Stromal cell of bone marrow (primary cell): ENCODE results near the gene MBP.

Experiments
- DNase-seq: peaks from one replicate; pipeline ENCODE4 v3.0.0-alpha.2; 2012; ENCODE audit warnings: low read depth

Gene MBP

GRCh38 chr18:77114415-77115191 lies 18.0 kb downstream of the MBP start:
- DNase-seq = peak; percentile 83

- DNase-seq = no peak
Observed at GRCh38 chr18:77114152-77114414, 18.5 kb downstream of the MBP start.

GRCh38 chr18:77113361-77114151 lies 19.0 kb downstream of the MBP start:
- no peak for DNase-seq

GRCh38 chr18:77112747-77113092 lies 19.9 kb downstream of the MBP start:
- DNase-seq = no peak

GRCh38 chr18:77111951-77112746 lies 20.4 kb downstream of the MBP start:
- DNase-seq = no peak

GRCh38 chr18:77111449-77111848 lies 21.1 kb downstream of the MBP start:
- no peak for DNase-seq

GRCh38 chr18:77110936-77111335 lies 21.6 kb downstream of the MBP start:
- no peak for DNase-seq

- DNase-seq = no peak
Observed at GRCh38 chr18:77110400-77110799, 22.2 kb downstream of the MBP start.

GRCh38 chr18:77109648-77110019 lies 22.9 kb downstream of the MBP start:
- DNase-seq = no peak

GRCh38 chr18:77108821-77109647 lies 23.5 kb downstream of the MBP start:
- DNase-seq = no peak

GRCh38 chr18:77108001-77108692 lies 24.4 kb downstream of the MBP start:
- DNase-seq = peak; percentile 85

GRCh38 chr18:77107292-77107691 lies 25.3 kb downstream of the MBP start:
- DNase-seq = no peak

- no peak for DNase-seq
Observed at GRCh38 chr18:77106331-77106730, 26.3 kb downstream of the MBP start.

- DNase-seq = no peak
Observed at GRCh38 chr18:77105680-77106079, 26.9 kb downstream of the MBP start.

- DNase-seq = no peak
Observed at GRCh38 chr18:77105028-77105427, 27.6 kb downstream of the MBP start.

GRCh38 chr18:77103991-77104531 lies 28.5 kb downstream of the MBP start:
- DNase-seq = no peak

- no peak for DNase-seq
Observed at GRCh38 chr18:77103187-77103850, 29.3 kb downstream of the MBP start.

- peak; percentile 79 for DNase-seq
Observed at GRCh38 chr18:77102259-77103040, 30.1 kb downstream of the MBP start.

GRCh38 chr18:77101410-77102258 lies 30.9 kb downstream of the MBP start:
- DNase-seq = peak; percentile 85
